GM12865 (cell line): ENCODE measurements around the gene SMIM3.
"Not testable (repeated sequence)": the region's sequence is repeated elsewhere in the genome, so short reads cannot be mapped to it uniquely, and the experiment has no call there.

Source experiments
- DNase-seq: peaks from one replicate; pipeline ENCODE4 v3.0.0; 2010; ENCODE audit warnings: low read depth
- H3K4me3 ChIP-seq: 2 replicates; pipeline ENCODE4 v1.5.1; 2011; ENCODE audit warnings: mild to moderate bottlenecking, low read depth, low read length, control low read depth
- CTCF ChIP-seq: IDR thresholded peaks from 2 replicates; pipeline ENCODE4 v1.5.1; 2011; ENCODE audit warnings: low read length, control low read depth, low read depth, inconsistent platforms; ENCODE audit not compliant: insufficient read depth; ENCODE audit errors: missing control alignments

Gene SMIM3

GRCh38 chr5:150778517-150779396, at the start of gene SMIM3:
Gene SMIM3 (plus strand): TSS chr5:150778757. CDS start chr5:150795441, 16,684 bp downstream.
- DNase-seq: peak; percentile 52
- H3K4me3 ChIP-seq: peak within 1 kb of the TSS; percentile 58
- peak; percentile 34 for TF ChIP-seq CTCF

GRCh38 chr5:150729859-150730258, 48.7 kb upstream of the SMIM3 start:
- H3K4me3 ChIP-seq: no peak overlapping the region
- no peak for DNase-seq
- TF ChIP-seq CTCF: no peak

- no peak for TF ChIP-seq CTCF
- H3K4me3 ChIP-seq: no peak overlapping the region
- no peak for DNase-seq
Measured at GRCh38 chr5:150731669-150732242, 46.8 kb upstream of the SMIM3 start.

GRCh38 chr5:150734579-150735384, 43.8 kb upstream of the SMIM3 start:
- TF ChIP-seq CTCF: peak; percentile 13
- peak; percentile 76 for DNase-seq
- no peak overlapping the region for H3K4me3 ChIP-seq

GRCh38 chr5:150738862-150739261, 39.7 kb upstream of the SMIM3 start:
- no peak for DNase-seq
- no peak overlapping the region for H3K4me3 ChIP-seq
- no peak for TF ChIP-seq CTCF

GRCh38 chr5:150740992-150741391, 37.6 kb upstream of the SMIM3 start:
- no peak overlapping the region for H3K4me3 ChIP-seq
- TF ChIP-seq CTCF: no peak
- no peak for DNase-seq

GRCh38 chr5:150742455-150743141, 36.0 kb upstream of the SMIM3 start:
- DNase-seq, H3K4me3 ChIP-seq: not testable (repeated sequence)

- not testable (repeated sequence) for H3K4me3 ChIP-seq
Measured at GRCh38 chr5:150743142-150743488, 35.4 kb upstream of the SMIM3 start.

More at GRCh38 chr5:150743142-150743488, 35.4 kb upstream of the SMIM3 start:
- not testable (repeated sequence) for DNase-seq
